Effector memory CD4-positive, alpha-beta T cell (primary cell): Measurements from ENCODE around the gene RPS16.
"Not testable (repeated sequence)": the region's sequence is repeated elsewhere in the genome, so short reads cannot be mapped to it uniquely, and the experiment has no call there.

Experiments
- DNase-seq, 3 donors: peaks; one replicate each; pipeline ENCODE4 v3.0.0-alpha.2; 2020
- H3K27ac ChIP-seq: 2 replicates; pipeline ENCODE4 v1.7.0; 2013; ENCODE audit warnings: mild to moderate bottlenecking, low read length, moderate library complexity; ENCODE audit not compliant: insufficient read depth, poor library complexity, severe bottlenecking
- H3K27me3 ChIP-seq: replicated peaks from 2 replicates; pipeline ENCODE4 v1.7.0; 2013; ENCODE audit warnings: mild to moderate bottlenecking, low read length; ENCODE audit not compliant: insufficient read depth, control insufficient read depth, poor library complexity, severe bottlenecking
- H3K36me3 ChIP-seq: 2 replicates; pipeline ENCODE4 v1.7.0; 2013; ENCODE audit warnings: mild to moderate bottlenecking, low read length, moderate library complexity; ENCODE audit not compliant: control insufficient read depth, insufficient read depth
- H3K4me1 ChIP-seq: 2 replicates; pipeline ENCODE4 v1.7.0; 2013; ENCODE audit warnings: low read length, mild to moderate bottlenecking; ENCODE audit not compliant: control insufficient read depth, insufficient read depth, poor library complexity, severe bottlenecking
- H3K4me3 ChIP-seq: 2 replicates; pipeline ENCODE4 v1.7.0; 2013; ENCODE audit warnings: low read length, low read depth, mild to moderate bottlenecking; ENCODE audit not compliant: insufficient read depth, poor library complexity, severe bottlenecking
- H3K9me3 ChIP-seq: 2 replicates; pipeline ENCODE4 v1.7.0; 2013; ENCODE audit warnings: mild to moderate bottlenecking, low read length, moderate library complexity; ENCODE audit not compliant: control insufficient read depth

Gene RPS16

GRCh38 chr19:39451257-39451656, 15.5 kb upstream of the RPS16 start:
- H3K4me1 ChIP-seq = peaks cover 18% of the 10 kb centered on the region
- H3K9me3 ChIP-seq = not testable (repeated sequence)
- H3K36me3 ChIP-seq = peaks cover 33% of the 10 kb centered on the region

GRCh38 chr19:39449116-39449797, 13.5 kb upstream of the RPS16 start:
- H3K27me3 ChIP-seq = no peaks in the 10 kb centered on the region
- DNase-seq = no peak
- no peak overlapping the region for H3K4me3 ChIP-seq
- H3K4me1 ChIP-seq = peaks cover 21% of the 10 kb centered on the region
- no peaks in the 10 kb centered on the region for H3K9me3 ChIP-seq
- peaks cover 25% of the 10 kb centered on the region for H3K36me3 ChIP-seq
- no peak overlapping the region for H3K27ac ChIP-seq

More at GRCh38 chr19:39451257-39451656, 15.5 kb upstream of the RPS16 start:
- not testable (repeated sequence) for H3K27me3 ChIP-seq, DNase-seq, H3K4me3 ChIP-seq, H3K27ac ChIP-seq

GRCh38 chr19:39448271-39448670, 12.5 kb upstream of the RPS16 start:
- peaks cover 21% of the 10 kb centered on the region for H3K4me1 ChIP-seq
- no peaks in the 10 kb centered on the region for H3K9me3 ChIP-seq
- peaks cover 16% of the 10 kb centered on the region for H3K36me3 ChIP-seq
- no peak overlapping the region for H3K4me3 ChIP-seq
- DNase-seq = no peak
- H3K27me3 ChIP-seq = no peaks in the 10 kb centered on the region
- H3K27ac ChIP-seq = peak overlapping the region; percentile 25

GRCh38 chr19:39446365-39447084, 10.8 kb upstream of the RPS16 start:
- Histone ChIP-seq H3K27ac (peak overlapping the region; percentile 95), H3K4me1 (peaks cover 21% of the 10 kb centered on the region), H3K36me3 (peaks cover 3% of the 10 kb centered on the region), H3K27me3 (no peaks in the 10 kb centered on the region), H3K9me3 (no peaks in the 10 kb centered on the region), H3K4me3 (peak overlapping the region; percentile 88)
- DNase-seq = no peak

DNA sequence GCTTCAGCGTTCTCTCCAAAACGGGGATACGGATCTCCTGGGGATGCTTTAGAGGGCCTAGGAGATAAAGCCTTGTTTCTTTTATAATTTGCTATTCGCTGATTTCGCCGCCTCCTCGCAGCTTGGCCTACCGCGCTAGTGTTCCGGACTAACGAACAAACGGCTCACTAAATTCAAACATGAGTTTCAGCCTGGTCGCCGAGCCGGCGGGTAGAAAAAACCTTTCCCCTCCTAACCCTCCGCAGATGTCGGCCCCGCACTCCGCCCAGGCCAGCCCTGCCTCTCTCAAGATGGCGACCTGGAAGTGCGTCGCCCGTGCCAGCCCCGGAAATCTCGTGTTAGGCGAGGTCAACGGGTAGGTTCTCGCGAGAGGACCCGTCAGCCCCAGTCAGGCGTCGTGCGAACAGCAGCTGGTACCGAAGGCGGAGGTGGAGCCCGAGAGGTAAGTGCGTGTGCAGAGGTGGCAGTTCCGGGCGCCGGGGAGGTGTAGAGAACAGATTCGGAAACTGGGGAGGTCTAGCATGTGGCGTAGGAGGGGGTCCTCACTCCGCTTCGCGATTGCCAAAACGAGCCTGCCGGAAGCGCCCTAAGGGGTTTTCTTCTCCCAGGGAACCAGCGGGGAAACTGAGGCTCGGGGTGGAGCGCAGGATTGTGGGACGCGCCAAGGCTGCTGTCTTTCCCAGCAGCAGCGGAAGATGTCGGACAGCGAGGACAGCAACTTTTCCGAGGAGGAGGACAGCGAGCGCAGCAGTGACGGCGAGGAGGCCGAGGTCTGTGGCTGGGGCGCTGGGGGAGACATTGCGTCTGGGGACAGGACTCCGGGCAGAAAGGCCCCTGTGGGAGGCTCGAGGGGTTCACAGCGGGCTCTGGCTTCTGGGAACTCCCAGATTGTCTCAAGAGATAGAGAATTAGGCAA, 9.7 kb upstream of the RPS16 start, which contains the start of gene SUPT5H:
SUPT5H (plus strand) TSS at position 387 of the 916 bp plus-strand sequence; CDS start at position 696, 309 bp downstream.
- peak within 1 kb of the TSS; percentile 88 for H3K4me3 ChIP-seq
- H3K9me3 ChIP-seq = no peaks in the 10 kb centered on the region
- H3K4me1 ChIP-seq = peaks cover 21% of the 10 kb centered on the region
- no peaks in the 10 kb centered on the region for H3K36me3 ChIP-seq
- DNase-seq = peak; percentile 96 to 98 (median 96)
- no peaks in the 10 kb centered on the region for H3K27me3 ChIP-seq
- peak within 1 kb of the TSS; percentile 95 for H3K27ac ChIP-seq

DNA sequence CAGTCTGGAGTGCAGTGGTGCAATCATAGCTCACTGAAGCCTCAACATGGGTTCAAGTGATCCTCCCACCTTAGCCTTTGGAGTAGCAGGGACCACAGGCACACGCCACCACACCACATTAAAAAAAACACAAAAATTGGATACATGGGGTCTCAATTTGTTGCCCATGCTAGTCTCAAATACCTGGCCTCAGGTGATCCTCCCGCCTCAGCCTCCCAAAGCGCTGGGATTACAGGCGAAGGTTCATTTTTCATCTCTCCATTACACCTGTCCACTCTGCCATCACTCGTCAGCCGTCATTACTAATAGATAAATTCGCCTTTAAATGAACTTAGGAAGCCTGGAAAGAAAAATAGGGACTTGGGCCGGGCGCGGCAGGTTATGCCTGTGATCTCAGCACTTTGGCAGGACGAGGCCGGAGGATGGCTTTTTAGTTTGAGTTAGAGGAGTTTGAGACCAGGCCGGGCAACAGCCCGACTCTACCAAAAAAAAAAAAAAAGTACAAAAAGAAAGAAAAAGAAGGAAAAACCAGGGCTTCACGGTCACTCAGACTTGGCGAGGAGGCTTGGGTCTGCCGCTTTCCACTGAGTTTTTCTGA, 8.9 kb upstream of the RPS16 start:
- Histone ChIP-seq H3K36me3 (no peaks in the 10 kb centered on the region), H3K4me3 (peak overlapping the region; percentile 88), H3K4me1 (peaks cover 21% of the 10 kb centered on the region), H3K27me3 (no peaks in the 10 kb centered on the region), H3K27ac (peak overlapping the region; percentile 95), H3K9me3 (no peaks in the 10 kb centered on the region)
- no peak for DNase-seq

- Histone ChIP-seq H3K36me3 (peaks cover 15% of the 10 kb centered on the region), H3K27ac (no peak overlapping the region), H3K27me3 (no peaks in the 10 kb centered on the region), H3K9me3 (no peaks in the 10 kb centered on the region), H3K4me3 (no peak overlapping the region), H3K4me1 (peaks cover 20% of the 10 kb centered on the region)
- no peak for DNase-seq
Observed at GRCh38 chr19:39438270-39438934, 2.7 kb upstream of the RPS16 start.

DNA sequence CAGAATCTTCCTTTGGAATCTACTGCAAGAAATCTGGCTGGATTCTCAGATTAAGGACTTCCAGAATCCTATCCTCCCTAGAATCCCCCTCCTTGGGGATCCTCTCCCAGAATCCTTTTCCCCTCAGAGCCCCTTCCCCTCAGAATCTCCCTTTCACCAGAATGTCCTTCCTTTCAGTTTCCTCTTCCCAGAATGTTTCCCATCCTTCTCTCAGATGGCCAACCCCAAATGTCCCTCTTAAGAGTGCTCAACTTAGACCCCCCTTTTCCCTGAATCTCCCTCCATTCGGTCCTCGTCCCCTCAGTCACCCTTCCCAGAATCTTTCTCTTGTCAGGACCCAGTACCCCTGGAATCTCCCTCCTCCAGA, 584 bp upstream of the RPS16 start:
- H3K27me3 ChIP-seq = no peaks in the 10 kb centered on the region
- peak overlapping the region; percentile 51 for H3K4me3 ChIP-seq
- H3K4me1 ChIP-seq = peaks cover 20% of the 10 kb centered on the region
- H3K9me3 ChIP-seq = no peaks in the 10 kb centered on the region
- DNase-seq = no peak
- peak overlapping the region; percentile 94 for H3K27ac ChIP-seq
- H3K36me3 ChIP-seq = peaks cover 27% of the 10 kb centered on the region
